Skeletal muscle tissue (tissue), 1 donor: Measurements from ENCODE around the gene GLCE. TPM values are rescaled to one million over a fixed set of nuclear protein-coding genes. Genes with fewer than 3 reads are reported as not detected.

ENCODE experiments used
- total RNA-seq: library from RNA; depleted of rRNA; stranded (reverse); fragments of >200 nt; gene quantifications from one replicate; pipeline ENCODE4 v1.2.3, GENCODE V29; 2014

GLCE gene
- total RNA-seq, 1 donor from 2014 or later, result 38.6 TPM

Other genes with a start within 250 kb of the GLCE start
- 1.6 TPM for gene SPESP1, start 230.1 kb upstream of the GLCE start, total RNA-seq
- under 0.01 TPM for gene NOX5, start 145.9 kb upstream of the GLCE start, total RNA-seq
- gene PAQR5, start 138.3 kb downstream of the GLCE start, total RNA-seq, result under 0.01 TPM